GM12878 (cell line): Measurements from ENCODE around the gene ANXA3. TPM values are rescaled to one million over a fixed set of nuclear protein-coding genes. Genes with fewer than 3 reads are reported as not detected.

ENCODE experiments used
- ATAC-seq: fragments of 200-7000 bp; cut with Tn5 transposase; 3 replicates; pipeline ENCODE4 v1.9.1; 2020; ENCODE audit warnings: mild to moderate bottlenecking, moderate library complexity
- BruUV-seq: library from RNA; stranded (reverse); fragments of 400-500 nt; replicated peaks from 2 replicates; lab custom pipeline; 2021; lab: Mats Ljungman, UMichigan
- CTCF ChIA-PET: fragments of 300-600 bp; sonication (Branson Sonifier 250); formaldehyde crosslinking; extraction: SDS; loops from one replicate; lab custom pipeline; 2021; ENCODE audit warnings: inconsistent platforms; lab: Yijun Ruan, JAX
- POLR2A ChIA-PET: fragments of 350-600 bp; formaldehyde crosslinking; extraction: SDS; loops from one replicate; lab custom pipeline; 2021; ENCODE audit warnings: inconsistent platforms; lab: Charles Lee
- RAD21 ChIA-PET: fragments of 300-600 bp; sonication (Branson Sonifier 250); formaldehyde crosslinking; loops from one replicate; lab custom pipeline; 2023; ENCODE audit warnings: antibody characterized with exemption; ENCODE audit not compliant: unreplicated experiment; lab: Charles Lee
- SMC1A ChIA-PET: fragments of 300-600 bp; sonication (Branson Sonifier 250); formaldehyde crosslinking; loops from one replicate; lab custom pipeline; 2023; ENCODE audit not compliant: unreplicated experiment, uncharacterized antibody; lab: Charles Lee
- DNase-seq: peaks from one replicate; pipeline ENCODE4 v3.0.0-alpha.2; 2011; ENCODE audit warnings: low read depth, low spot score
- FAIRE-seq: peaks from 3 replicates; lab custom pipeline; 2011; peaks lifted over from hg19 to GRCh38; lab: Jason Lieb, UNC
- H2AFZ ChIP-seq: 2 replicates; pipeline ENCODE4 v1.6.0; 2011; ENCODE audit warnings: low read depth, low read length, control low read depth; ENCODE audit not compliant: control insufficient read depth
- H3K27ac ChIP-seq: 2 replicates; pipeline ENCODE4 v1.5.1; 2011; ENCODE audit warnings: control low read depth; ENCODE audit not compliant: control insufficient read depth, insufficient read depth
- H3K27me3 ChIP-seq, 2 experiments: replicated peaks in 1 of 2; 2 replicates each; pipeline versions ENCODE4 v1.6.0 to v1.6.1; 2011; ENCODE audit warnings: low read length in 1 of 2; ENCODE audit not compliant: control insufficient read depth in 2 of 2, insufficient read depth in 2 of 2
- H3K36me3 ChIP-seq, 2 experiments: 2 replicates each; pipeline ENCODE4 v1.5.1; 2011; ENCODE audit warnings: low read length in 1 of 2; ENCODE audit not compliant: control insufficient read depth in 2 of 2, insufficient read depth in 2 of 2
- H3K4me1 ChIP-seq: 2 replicates; pipeline ENCODE4 v1.6.1; 2011; ENCODE audit warnings: mild to moderate bottlenecking, low read length, moderate library complexity, mixed read lengths; ENCODE audit not compliant: control insufficient read depth, insufficient read depth
- H3K4me2 ChIP-seq: 2 replicates; pipeline ENCODE4 v1.6.0; 2011; ENCODE audit warnings: control low read depth; ENCODE audit not compliant: control insufficient read depth, insufficient read depth
- H3K4me3 ChIP-seq: fragments of 200-600 bp; sonication (generic); 2 replicates; pipeline ENCODE4 v1.5.1; 2016
- H3K79me2 ChIP-seq: 2 replicates; pipeline ENCODE4 v1.6.0; 2011; ENCODE audit warnings: low read length; ENCODE audit not compliant: control insufficient read depth, insufficient read depth
- H3K9ac ChIP-seq: 2 replicates; pipeline ENCODE4 v1.8.0; 2011; ENCODE audit warnings: low read length, control low read depth, mixed read lengths; ENCODE audit not compliant: control insufficient read depth, insufficient read depth
- H3K9me3 ChIP-seq: replicated peaks from 3 replicates; pipeline ENCODE4 v1.5.1; 2011; ENCODE audit warnings: mild to moderate bottlenecking, low read length; ENCODE audit not compliant: control insufficient read depth, insufficient read depth
- H4K20me1 ChIP-seq: 2 replicates; pipeline ENCODE4 v1.6.0; 2011; ENCODE audit not compliant: control insufficient read depth, insufficient read depth
- RBBP5 ChIP-seq: fragments of 200-600 bp; sonication (generic); conservative IDR thresholded peaks from 2 replicates; pipeline ENCODE4 v1.6.1; 2016
- RCOR1 ChIP-seq: conservative IDR thresholded peaks from 2 replicates; pipeline ENCODE4 v1.6.1; 2012; ENCODE audit warnings: low read depth, low read length, improper control_type of control experiment
- ZNF24 ChIP-seq: fragments of 450-650 bp; IDR thresholded peaks from 2 replicates; pipeline ENCODE4 v1.6.1; 2017; ENCODE audit warnings: antibody characterized with exemption, mild to moderate bottlenecking
- WGBS: methylation state at CpG from one replicate; pipeline ENCODE4 v1.1.6; 2016; ENCODE audit warnings: low lambda C conversion rate; ENCODE audit not compliant: insufficient replicate concordance, insufficient coverage; ENCODE audit errors: missing lambda C conversion rate; 5-methylcytosine and 5-hydroxymethylcytosine counted together
- in situ Hi-C: fragments of 300-500 bp; cut with MboI; formaldehyde crosslinking; loops from 9 replicates; pipeline ENCODE4 v1.14.3; 2018; ENCODE audit warnings: mixed read lengths
- intact Hi-C: fragments of 100-400 bp; cut with micrococcal nuclease; formaldehyde crosslinking; loops from one replicate; pipeline ENCODE4 v1.14.2; 2022; ENCODE audit not compliant: unreplicated experiment
- polyA plus RNA-seq, 11 experiments: library from polyadenylated mRNA; depleted of rRNA in 4 of 11; unstranded in 6 of 11; stranded (reverse) in 5 of 11; fragments of >200 nt; fragmentation: Nextera tagmentation in 4 of 11; fragmentation: Illumina TruSeq in 1 of 11; extraction: Ambion mirVana in 4 of 11; extraction: Trizol in 1 of 11; gene quantifications; 1 replicate in 1 of 11; 2 replicates in 10 of 11; pipeline versions ENCODE4 v1.2.1 to v1.2.3, GENCODE V29; 2011 to 2016; ENCODE audit warnings: inconsistent platforms in 2 of 11, missing spikeins in 2 of 11, low read depth in 1 of 11
- total RNA-seq, 4 experiments: library from RNA; depleted of rRNA in 3 of 4; stranded (reverse); fragments of >200 nt in 3 of 4; fragmentation: Illumina TruSeq in 1 of 4; extraction: Trizol in 1 of 4; gene quantifications; 2 replicates each; pipeline versions ENCODE4 v1.2.1 to v1.2.3, GENCODE V29; 2013 to 2021
- TF ChIP-seq, protein P1 (sequence below): fragments of 450-650 bp; IDR thresholded peaks from 2 replicates; pipeline ENCODE4 v1.6.1; 2016; ENCODE audit warnings: mild to moderate bottlenecking

ANXA3 gene
- total and polyA plus RNA-seq, 10 of the 15 experiments (the other 5 are each of a cell fraction or from before 2014, with no cell fraction given): 0.28 to 14.7 (median 0.91) TPM

DNA sequence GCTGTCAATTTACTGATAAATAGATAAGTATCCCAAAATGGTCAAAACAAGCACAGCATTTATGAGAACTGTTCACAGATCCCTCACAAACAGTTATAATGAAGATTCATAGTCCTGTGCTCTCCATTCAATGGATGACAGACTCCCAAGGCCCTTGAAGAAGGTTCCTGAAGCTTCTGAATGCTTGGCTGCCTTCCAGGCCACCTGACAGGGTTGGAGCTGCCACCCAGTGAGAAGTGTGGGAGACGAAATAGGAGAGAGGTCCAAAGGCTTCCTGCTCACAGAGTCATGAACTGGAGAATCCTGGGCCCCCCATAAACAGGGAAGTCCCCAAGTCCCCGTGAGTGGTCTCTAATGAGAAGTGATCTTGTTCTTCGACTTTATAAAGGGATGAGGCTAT is 26.0 kb upstream of the ANXA3 start:
- CTCF ChIA-PET: interaction anchor here (1.2 to 1.9 kb wide), 2 partner anchors 12 to 466 kb away, joined by 3 to 4 read pairs; no protein-coding TSS in a partner anchor
- FAIRE-seq (no peak), ATAC-seq (no peak), DNase-seq (no peak)
- H3K36me3 ChIP-seq: no peaks in the 10 kb centered on the region
- SMC1A ChIA-PET: interaction anchor here (1.2 to 1.5 kb wide), 3 partner anchors 9 to 467 kb away, joined by 4 read pairs; no protein-coding TSS in a partner anchor
- no peaks in the 10 kb centered on the region for H3K79me2 ChIP-seq
- H3K27ac ChIP-seq: no peak overlapping the region
- no peaks in the 10 kb centered on the region for H3K9me3 ChIP-seq
- no peak for TF ChIP-seq RCOR1
- TF ChIP-seq, protein P1, sequence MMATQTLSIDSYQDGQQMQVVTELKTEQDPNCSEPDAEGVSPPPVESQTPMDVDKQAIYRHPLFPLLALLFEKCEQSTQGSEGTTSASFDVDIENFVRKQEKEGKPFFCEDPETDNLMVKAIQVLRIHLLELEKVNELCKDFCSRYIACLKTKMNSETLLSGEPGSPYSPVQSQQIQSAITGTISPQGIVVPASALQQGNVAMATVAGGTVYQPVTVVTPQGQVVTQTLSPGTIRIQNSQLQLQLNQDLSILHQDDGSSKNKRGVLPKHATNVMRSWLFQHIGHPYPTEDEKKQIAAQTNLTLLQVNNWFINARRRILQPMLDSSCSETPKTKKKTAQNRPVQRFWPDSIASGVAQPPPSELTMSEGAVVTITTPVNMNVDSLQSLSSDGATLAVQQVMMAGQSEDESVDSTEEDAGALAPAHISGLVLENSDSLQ: no peak
- H2AFZ ChIP-seq: no peak overlapping the region
- H3K4me1 ChIP-seq: no peaks in the 10 kb centered on the region
- RAD21 ChIA-PET: no interaction called here
- 0% methylated on average over 3 of the region's 3 CpGs for WGBS
- BruUV-seq: no TSS peak
- H4K20me1 ChIP-seq: no peaks in the 10 kb centered on the region
- H3K27me3 ChIP-seq: 0 out of 4 replicates have a peak, but pooled peaks cover 0 to 3% of the 10 kb centered on the region in 2 experiments
- no peak overlapping the region for H3K9ac ChIP-seq
- POLR2A ChIA-PET: interaction anchor here (0.5 kb wide), 1 partner anchor 124 kb away, joined by 4 read pairs; no protein-coding TSS in a partner anchor
- intact Hi-C loops (no loop called here), in situ Hi-C loops (no loop called here)
- H3K4me2 ChIP-seq: no peak overlapping the region
- no peak overlapping the region for H3K4me3 ChIP-seq

DNA sequence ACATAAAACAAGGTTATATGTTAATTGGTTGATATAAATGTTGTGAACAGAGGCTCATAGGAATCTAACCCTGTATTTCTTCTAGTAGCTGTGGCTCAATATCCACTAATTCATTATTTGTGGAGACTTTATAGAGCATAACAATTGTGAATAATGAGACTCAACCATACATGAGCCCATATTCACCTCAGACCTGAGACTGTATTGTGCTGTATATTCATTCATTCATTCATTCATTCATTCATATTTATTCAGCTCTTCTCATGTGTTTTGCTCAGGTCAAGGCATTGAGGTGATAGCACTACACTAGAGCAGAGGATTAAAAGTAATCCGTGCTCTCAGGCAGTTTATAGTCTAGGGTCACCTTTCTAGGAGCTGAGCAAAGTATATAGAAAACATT is 24.5 kb upstream of the ANXA3 start:
- Histone ChIP-seq H3K36me3 (no peaks in the 10 kb centered on the region), H3K4me2 (no peak overlapping the region), H3K27ac (no peak overlapping the region), H2AFZ (no peak overlapping the region), H3K9me3 (no peaks in the 10 kb centered on the region), H3K27me3 (peaks cover 0 to 3% of the 10 kb centered on the region in 2 experiments; a peak in 1 of 4 replicates), H3K79me2 (no peaks in the 10 kb centered on the region)
- no peak for ATAC-seq
- FAIRE-seq: no peak
- WGBS: 19% methylated on average over 1 of the region's 1 CpG
- CTCF ChIA-PET: interaction anchor here (1.9 kb wide), 1 partner anchor 468 kb away, joined by 4 read pairs; no protein-coding TSS in a partner anchor
- no TSS peak for BruUV-seq
- no peak for DNase-seq
- TF ChIP-seq ZNF24: peak; percentile 65; the same call in 1 of the 2 replicates
- TF ChIP-seq RBBP5: no peak
- TF ChIP-seq, all 136 proteins: peak for 1
- ChIA-PET SMC1A (interaction anchor here (2.0 kb wide), 1 partner anchor 24 kb away, joined by 4 read pairs; the partner anchor contains the start of gene ANXA3), POLR2A (no interaction called here), RAD21 (no interaction called here)
- H3K9ac ChIP-seq: no peak overlapping the region
- in situ Hi-C loops: no loop called here
- no peaks in the 10 kb centered on the region for H3K4me1 ChIP-seq
- intact Hi-C loops: no loop called here
- H4K20me1 ChIP-seq: no peaks in the 10 kb centered on the region
- H3K4me3 ChIP-seq: no peak overlapping the region
